GM20000 (cell line): ENCODE data around the gene TMTC1.

Experiments used
- DNase-seq: peaks from one replicate; pipeline ENCODE4 v3.0.0; 2012; ENCODE audit warnings: low spot score
- TF ChIP-seq, protein P1 (sequence below): IDR thresholded peaks from 2 replicates; pipeline ENCODE4 v1.5.1; 2012; ENCODE audit warnings: mild to moderate bottlenecking, control low read depth; ENCODE audit errors: extremely low read depth, missing control alignments

TMTC1 gene

DNA sequence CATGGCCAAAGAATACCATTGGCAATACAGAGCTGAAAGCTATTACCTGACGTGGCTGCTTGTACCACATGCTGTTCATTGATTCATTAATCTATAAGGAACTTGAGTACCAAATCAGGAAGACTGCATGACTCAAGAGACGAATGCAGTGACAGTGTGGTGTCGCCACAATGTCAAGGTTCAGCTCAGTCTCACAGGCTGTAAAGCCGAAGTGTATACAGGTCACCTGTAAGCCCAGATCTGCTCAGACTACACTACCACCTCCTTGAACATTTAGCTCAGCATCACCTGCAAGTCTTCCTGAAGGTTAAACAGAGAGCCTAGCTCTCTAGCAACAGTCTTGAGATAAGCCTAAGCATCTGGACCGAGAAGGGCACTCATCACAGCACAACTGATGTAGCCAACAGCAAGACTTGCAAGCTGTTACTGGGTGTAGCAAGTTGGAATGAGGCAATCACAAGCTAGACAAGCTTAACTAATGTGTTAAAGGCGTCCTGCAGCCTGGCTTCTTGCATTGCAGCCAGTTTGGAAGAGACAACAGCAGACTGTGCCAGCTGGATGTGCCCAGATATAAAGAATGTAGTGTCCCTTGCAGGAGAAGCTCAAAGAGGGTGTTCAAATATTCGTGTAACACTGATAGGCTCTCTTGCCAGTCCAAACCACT is 21.0 kb downstream of the TMTC1 start:
- no peak for DNase-seq
- TF ChIP-seq, protein P1, sequence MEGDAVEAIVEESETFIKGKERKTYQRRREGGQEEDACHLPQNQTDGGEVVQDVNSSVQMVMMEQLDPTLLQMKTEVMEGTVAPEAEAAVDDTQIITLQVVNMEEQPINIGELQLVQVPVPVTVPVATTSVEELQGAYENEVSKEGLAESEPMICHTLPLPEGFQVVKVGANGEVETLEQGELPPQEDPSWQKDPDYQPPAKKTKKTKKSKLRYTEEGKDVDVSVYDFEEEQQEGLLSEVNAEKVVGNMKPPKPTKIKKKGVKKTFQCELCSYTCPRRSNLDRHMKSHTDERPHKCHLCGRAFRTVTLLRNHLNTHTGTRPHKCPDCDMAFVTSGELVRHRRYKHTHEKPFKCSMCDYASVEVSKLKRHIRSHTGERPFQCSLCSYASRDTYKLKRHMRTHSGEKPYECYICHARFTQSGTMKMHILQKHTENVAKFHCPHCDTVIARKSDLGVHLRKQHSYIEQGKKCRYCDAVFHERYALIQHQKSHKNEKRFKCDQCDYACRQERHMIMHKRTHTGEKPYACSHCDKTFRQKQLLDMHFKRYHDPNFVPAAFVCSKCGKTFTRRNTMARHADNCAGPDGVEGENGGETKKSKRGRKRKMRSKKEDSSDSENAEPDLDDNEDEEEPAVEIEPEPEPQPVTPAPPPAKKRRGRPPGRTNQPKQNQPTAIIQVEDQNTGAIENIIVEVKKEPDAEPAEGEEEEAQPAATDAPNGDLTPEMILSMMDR = no peak

DNA sequence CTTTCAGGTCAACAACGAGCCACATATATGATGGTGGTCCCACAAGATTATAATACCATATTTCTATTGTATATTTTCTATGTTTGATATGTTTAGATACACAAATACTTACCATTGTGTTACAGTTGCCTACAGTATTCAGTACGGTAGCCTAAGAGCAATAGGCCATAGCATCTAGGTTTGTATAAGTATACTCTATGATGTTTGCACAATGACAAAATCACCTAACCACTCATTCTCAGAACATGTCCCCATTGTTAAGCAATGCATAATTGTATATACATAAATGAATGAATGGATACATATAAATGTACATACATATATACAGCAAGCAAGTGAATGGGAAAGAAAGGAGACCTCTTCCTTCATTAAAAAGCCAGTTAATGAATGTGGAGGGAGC is 23.8 kb downstream of the TMTC1 start:
- no peak for DNase-seq
- TF ChIP-seq, protein P1 = no peak

DNA sequence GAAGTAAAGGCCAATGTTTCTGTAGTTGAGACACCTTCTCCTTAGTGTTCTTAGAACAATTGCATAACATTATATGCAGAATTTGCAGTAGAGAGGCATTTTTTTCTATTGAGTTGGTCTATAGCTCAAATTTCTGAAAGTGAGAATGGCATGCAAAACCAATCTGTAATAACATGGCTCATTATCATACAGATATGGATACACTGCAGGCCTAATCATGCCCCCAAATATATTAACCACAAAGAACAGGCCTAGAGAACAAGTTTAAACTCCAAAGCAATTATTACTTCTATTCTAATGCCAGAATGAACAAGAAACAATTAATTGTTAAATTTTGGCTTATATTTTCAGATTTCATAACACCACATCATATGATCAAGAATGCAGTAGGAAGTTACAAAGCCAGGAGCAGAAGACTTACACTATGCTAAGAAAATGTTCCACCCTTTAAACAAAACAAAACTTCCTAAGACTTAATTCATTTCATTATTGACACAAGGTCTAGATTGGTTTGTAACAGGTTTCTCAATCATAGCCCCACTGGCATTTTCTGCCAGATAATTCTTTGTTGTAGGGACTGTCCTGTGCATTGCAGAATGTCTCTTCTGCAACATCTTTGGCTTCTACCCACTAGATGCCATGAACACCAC is 26.9 kb downstream of the TMTC1 start:
- TF ChIP-seq, protein P1 = no peak
- no peak for DNase-seq

DNA sequence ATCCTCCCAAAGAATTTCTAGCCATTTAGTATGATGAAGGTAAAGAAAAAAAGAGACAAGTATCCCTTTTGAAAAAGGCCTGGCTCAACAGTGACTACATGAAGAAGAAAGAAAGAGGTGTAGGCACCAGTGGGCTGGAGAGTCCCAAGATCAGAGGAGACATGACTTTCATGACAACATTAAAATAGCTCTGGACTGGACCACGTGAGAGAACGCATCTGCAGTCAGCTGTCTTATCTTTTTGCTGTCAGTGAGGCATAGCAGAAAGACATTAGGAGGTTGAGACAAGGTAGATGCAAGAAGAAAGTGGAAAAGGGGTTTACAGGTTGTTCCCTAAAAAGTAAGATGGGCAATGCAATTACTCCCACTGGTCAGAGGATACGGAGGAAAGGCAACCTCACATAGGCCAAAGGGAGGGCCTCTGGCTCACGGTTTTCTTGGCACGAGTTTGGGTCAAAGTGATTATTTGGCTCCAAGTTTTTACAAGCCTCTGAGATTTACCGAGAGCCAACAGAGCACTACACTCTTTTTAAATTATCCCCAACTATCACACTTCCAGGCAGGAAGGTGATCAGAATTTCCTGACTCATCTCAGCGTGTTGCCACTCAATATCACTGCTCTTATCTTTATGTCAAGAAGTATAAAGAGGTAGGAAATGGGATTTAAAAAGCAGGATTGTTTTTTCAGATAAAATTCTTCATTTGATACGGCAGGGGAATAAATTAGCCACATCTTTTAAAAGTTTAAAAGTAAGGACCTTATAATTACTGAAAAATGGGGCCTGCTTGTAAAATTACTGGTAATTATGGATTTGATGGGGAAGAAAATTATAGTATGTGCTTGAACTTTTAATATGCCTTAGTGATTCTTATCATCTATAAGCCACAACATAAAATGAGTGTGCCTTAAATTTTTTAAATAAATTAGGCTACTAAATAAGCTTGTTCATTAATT is 29.2 kb downstream of the TMTC1 start:
- TF ChIP-seq, protein P1 = no peak
- DNase-seq = no peak

DNA sequence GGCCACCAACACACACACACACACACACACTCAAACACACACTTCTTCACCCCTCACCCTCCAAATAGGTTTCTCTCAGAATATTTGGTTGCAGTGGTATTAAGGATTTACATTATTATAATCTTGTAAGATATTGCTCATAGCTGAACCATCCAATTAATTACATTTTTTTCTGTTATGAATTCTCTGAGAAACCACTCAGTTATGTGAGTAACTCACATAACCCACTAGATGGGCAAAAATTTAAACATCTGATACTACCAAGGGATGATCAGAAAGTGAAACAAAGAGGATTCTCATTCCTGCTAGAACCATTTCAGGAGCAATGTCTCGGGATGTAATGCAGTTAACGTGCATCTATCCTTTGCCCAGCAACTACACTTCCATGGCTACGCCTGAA is 31.6 kb downstream of the TMTC1 start:
- DNase-seq = no peak
- TF ChIP-seq, protein P1 = no peak

DNA sequence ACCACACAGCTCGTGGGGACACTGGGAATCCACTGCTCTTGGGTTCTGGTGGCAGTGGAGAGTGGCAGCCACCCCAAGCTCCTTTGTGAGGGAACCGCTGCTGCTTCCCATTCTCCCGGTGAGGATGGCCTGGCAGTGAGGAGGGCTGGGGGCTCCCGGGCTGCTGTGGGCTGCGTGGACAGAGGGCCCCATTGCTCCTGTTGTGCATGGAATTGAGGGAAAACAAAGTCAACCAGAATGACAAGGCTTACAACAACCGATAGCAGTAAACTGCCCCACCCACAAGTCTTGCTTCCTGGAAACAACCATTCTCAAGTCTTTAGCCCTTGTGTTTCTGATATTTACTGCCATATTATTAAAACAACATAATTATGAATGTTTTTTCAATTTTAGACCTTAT is 32.1 kb downstream of the TMTC1 start:
- DNase-seq = no peak
- TF ChIP-seq, protein P1 = no peak

DNA sequence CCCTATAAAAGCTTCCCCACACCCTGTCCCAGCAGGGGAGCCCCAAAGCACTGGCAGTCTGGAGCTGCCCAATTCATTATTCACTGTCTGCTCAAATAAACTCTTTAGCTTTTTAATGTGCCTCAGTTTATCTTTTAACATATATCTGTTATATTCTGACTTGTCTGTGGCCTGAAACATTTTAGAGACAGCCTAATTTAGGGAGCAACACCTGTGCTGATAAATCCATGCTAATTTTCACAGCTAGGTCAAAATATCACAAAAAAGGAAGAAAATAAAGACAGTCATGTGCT is 32.9 kb downstream of the TMTC1 start:
- TF ChIP-seq, protein P1 = no peak

More for the DNA sequence above, 32.9 kb downstream of the TMTC1 start:
- DNase-seq = no peak
